Measurements from ENCODE around the gene TMEM143.

The TMEM143 gene

GRCh38 chr19:48353677-48354076, 10.1 kb downstream of the TMEM143 start:
- no peak overlapping the region for H3K27ac Mint-ChIP-seq
- no peaks in the 10 kb centered on the region for H3K9me3 Mint-ChIP-seq
- no peaks in the 10 kb centered on the region for H3K27me3 Mint-ChIP-seq (ENCODE audit: low read depth)
- H3K4me1 Mint-ChIP-seq (ENCODE audit: low read depth), result no peaks in the 10 kb centered on the region
- no peaks in the 10 kb centered on the region for H3K36me3 Mint-ChIP-seq (ENCODE audit: low read depth)
- H3K4me3 Mint-ChIP-seq, result no peak overlapping the region

- Mint-ChIP-seq H3K4me3 (no peak overlapping the region), H3K4me1 (ENCODE audit: low read depth) (no peaks in the 10 kb centered on the region), H3K27me3 (ENCODE audit: low read depth) (no peaks in the 10 kb centered on the region), H3K9me3 (no peaks in the 10 kb centered on the region), H3K36me3 (ENCODE audit: low read depth) (no peaks in the 10 kb centered on the region), H3K27ac (no peak overlapping the region)
Measured at GRCh38 chr19:48351341-48351752, 12.4 kb downstream of the TMEM143 start.

- Mint-ChIP-seq H3K9me3 (no peaks in the 10 kb centered on the region), H3K27me3 (ENCODE audit: low read depth) (no peaks in the 10 kb centered on the region), H3K36me3 (ENCODE audit: low read depth) (no peaks in the 10 kb centered on the region), H3K27ac (no peak overlapping the region), H3K4me3 (no peak overlapping the region), H3K4me1 (ENCODE audit: low read depth) (no peaks in the 10 kb centered on the region)
Measured at GRCh38 chr19:48350856-48351255, 12.9 kb downstream of the TMEM143 start.

GRCh38 chr19:48348737-48349136, 15.0 kb downstream of the TMEM143 start:
- H3K4me1 Mint-ChIP-seq (ENCODE audit: low read depth), result no peaks in the 10 kb centered on the region

DNA sequence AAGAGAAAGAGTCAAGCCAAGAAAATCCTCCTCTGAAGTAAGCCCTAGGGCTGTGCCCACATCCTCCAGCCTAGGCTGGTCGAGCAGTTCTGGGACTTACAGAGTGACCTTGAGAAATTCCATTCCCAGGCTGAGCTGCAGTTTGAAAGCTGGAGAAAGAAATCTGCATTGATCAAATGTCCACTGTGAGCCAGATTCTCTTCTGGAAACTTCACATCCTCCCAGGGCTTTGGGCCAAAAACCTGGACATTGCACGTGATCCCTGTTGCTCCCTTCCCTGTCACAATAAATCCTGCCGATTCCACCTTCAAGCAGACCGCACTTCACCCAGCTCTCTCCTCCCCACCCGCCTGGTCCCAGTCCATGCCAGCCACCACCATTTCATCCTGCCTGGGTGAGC, 15.7 kb downstream of the TMEM143 start:
- Mint-ChIP-seq H3K27me3 (ENCODE audit: low read depth) (no peaks in the 10 kb centered on the region), H3K9me3 (no peaks in the 10 kb centered on the region), H3K4me3 (no peak overlapping the region), H3K4me1 (ENCODE audit: low read depth) (no peaks in the 10 kb centered on the region), H3K27ac (no peak overlapping the region), H3K36me3 (ENCODE audit: low read depth) (no peaks in the 10 kb centered on the region)

More at GRCh38 chr19:48348737-48349136, 15.0 kb downstream of the TMEM143 start:
- H3K4me3 Mint-ChIP-seq, result no peak overlapping the region
- no peaks in the 10 kb centered on the region for H3K36me3 Mint-ChIP-seq (ENCODE audit: low read depth)
- no peak overlapping the region for H3K27ac Mint-ChIP-seq
- no peaks in the 10 kb centered on the region for H3K27me3 Mint-ChIP-seq (ENCODE audit: low read depth)
- no peaks in the 10 kb centered on the region for H3K9me3 Mint-ChIP-seq

GRCh38 chr19:48346191-48346590, 17.5 kb downstream of the TMEM143 start:
- H3K9me3 Mint-ChIP-seq, result no peaks in the 10 kb centered on the region
- peaks cover 3% of the 10 kb centered on the region for H3K36me3 Mint-ChIP-seq (ENCODE audit: low read depth)
- no peaks in the 10 kb centered on the region for H3K4me1 Mint-ChIP-seq (ENCODE audit: low read depth)
- no peaks in the 10 kb centered on the region for H3K27me3 Mint-ChIP-seq (ENCODE audit: low read depth)
- no peak overlapping the region for H3K27ac Mint-ChIP-seq
- H3K4me3 Mint-ChIP-seq, result no peak overlapping the region

- Mint-ChIP-seq H3K4me1 (ENCODE audit: low read depth) (no peaks in the 10 kb centered on the region), H3K36me3 (ENCODE audit: low read depth) (peaks cover 3% of the 10 kb centered on the region), H3K4me3 (no peak overlapping the region), H3K27me3 (ENCODE audit: low read depth) (no peaks in the 10 kb centered on the region), H3K9me3 (no peaks in the 10 kb centered on the region), H3K27ac (no peak overlapping the region)
Measured at GRCh38 chr19:48344892-48345291, 18.8 kb downstream of the TMEM143 start.

- no peaks in the 10 kb centered on the region for H3K27me3 Mint-ChIP-seq (ENCODE audit: low read depth)
- H3K9me3 Mint-ChIP-seq, result no peaks in the 10 kb centered on the region
- H3K4me1 Mint-ChIP-seq (ENCODE audit: low read depth), result no peaks in the 10 kb centered on the region
- H3K36me3 Mint-ChIP-seq (ENCODE audit: low read depth), result peaks cover 3% of the 10 kb centered on the region
- no peak overlapping the region for H3K27ac Mint-ChIP-seq
- H3K4me3 Mint-ChIP-seq, result no peak overlapping the region
Measured at GRCh38 chr19:48342841-48343540, 20.7 kb downstream of the TMEM143 start.

- Mint-ChIP-seq H3K27ac (no peak overlapping the region), H3K4me3 (no peak overlapping the region), H3K4me1 (ENCODE audit: low read depth) (no peaks in the 10 kb centered on the region), H3K36me3 (ENCODE audit: low read depth) (peaks cover 3% of the 10 kb centered on the region), H3K9me3 (no peaks in the 10 kb centered on the region), H3K27me3 (ENCODE audit: low read depth) (no peaks in the 10 kb centered on the region)
Measured at GRCh38 chr19:48342414-48342738, 21.4 kb downstream of the TMEM143 start.

DNA sequence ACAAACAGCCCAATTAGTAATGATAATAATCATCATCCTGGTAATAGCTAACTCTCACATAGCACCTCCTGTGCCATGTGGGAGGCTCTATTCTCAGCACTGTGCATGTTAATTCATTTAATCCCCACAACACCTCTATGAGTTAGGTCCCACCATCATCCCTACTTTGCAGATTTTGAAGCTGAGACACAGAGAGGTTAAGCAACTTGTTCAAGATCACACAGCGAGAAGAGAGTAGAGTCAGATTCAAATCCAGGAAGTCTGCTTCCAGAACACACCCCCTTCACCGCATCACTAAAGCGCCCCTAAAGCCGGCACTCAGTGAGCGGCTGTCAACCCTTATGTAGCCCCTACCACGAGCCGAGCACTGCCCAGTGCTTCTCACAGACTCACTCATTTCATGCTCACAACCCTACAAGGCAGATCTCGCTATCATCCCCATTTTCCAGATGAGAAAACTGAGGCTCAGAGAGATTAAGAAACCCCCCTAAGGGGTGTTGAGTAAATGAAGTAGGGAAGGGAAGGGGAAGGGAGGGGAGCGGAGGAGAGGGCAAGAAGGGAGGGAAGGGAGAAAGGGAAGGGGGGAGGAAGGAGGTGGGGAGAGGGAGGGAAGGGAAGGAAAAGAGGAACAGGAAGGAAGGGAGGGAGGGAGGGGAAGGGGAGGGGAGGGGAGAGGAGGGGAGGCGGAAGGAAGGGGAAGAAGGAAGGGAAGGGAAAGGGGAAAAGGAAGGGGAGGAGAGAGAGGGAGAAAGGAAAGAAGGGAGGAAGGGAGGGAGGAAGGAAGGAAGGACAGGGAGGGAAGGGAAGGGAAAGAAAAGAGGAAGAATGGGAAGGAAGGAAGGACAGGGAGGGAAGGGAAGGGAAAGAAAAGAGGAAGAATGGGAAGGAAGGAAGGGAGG, 22.0 kb downstream of the TMEM143 start:
- peaks cover 3% of the 10 kb centered on the region for H3K36me3 Mint-ChIP-seq (ENCODE audit: low read depth)
- no peaks in the 10 kb centered on the region for H3K9me3 Mint-ChIP-seq
- no peak overlapping the region for H3K4me3 Mint-ChIP-seq
- H3K27me3 Mint-ChIP-seq (ENCODE audit: low read depth), result no peaks in the 10 kb centered on the region
- no peaks in the 10 kb centered on the region for H3K4me1 Mint-ChIP-seq (ENCODE audit: low read depth)
- H3K27ac Mint-ChIP-seq, result no peak overlapping the region

GRCh38 chr19:48340995-48341394, 22.7 kb downstream of the TMEM143 start:
- Mint-ChIP-seq H3K9me3 (no peaks in the 10 kb centered on the region), H3K4me1 (ENCODE audit: low read depth) (no peaks in the 10 kb centered on the region), H3K4me3 (no peak overlapping the region), H3K27me3 (ENCODE audit: low read depth) (no peaks in the 10 kb centered on the region), H3K36me3 (ENCODE audit: low read depth) (peaks cover 3% of the 10 kb centered on the region), H3K27ac (no peak overlapping the region)

DNA sequence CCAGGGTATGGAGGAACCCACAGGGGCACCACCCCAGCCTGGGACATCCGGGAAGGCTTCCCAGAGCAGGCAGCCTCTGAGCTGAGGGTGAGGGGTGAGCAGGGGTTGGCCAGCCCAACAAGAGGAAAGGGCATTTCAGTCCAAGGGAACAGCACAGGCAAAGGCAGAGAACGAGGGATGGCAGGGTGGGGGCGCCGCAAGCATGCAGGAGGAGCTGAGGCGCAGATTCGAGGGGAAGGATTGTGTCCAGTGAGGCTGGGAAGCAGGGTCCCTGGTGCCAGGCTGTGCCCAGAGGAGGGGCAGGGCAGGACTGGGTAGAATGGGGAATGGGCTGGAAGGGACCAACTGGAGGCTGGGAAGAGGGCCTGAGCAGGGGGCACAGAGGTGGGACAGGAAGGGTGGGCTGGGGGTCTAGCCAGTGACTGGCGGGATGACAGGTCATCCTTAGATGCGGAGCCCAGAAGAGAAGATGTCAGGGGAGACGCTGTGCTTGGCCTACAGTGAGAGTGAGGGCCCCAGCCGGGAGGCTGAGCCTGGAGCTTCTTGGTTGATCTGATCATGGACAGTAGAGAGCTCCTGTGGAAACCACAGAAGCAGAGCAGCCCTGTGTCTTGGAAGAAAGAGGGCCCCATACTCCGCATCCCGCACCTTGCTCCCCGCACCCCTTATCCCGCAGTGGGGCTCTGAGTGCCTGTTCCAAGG, 24.8 kb downstream of the TMEM143 start:
- no peaks in the 10 kb centered on the region for H3K27me3 Mint-ChIP-seq (ENCODE audit: low read depth)
- H3K36me3 Mint-ChIP-seq (ENCODE audit: low read depth), result peaks cover 3% of the 10 kb centered on the region
- H3K4me1 Mint-ChIP-seq (ENCODE audit: low read depth), result peaks cover 8% of the 10 kb centered on the region
- H3K27ac Mint-ChIP-seq, result no peak overlapping the region
- H3K9me3 Mint-ChIP-seq, result no peaks in the 10 kb centered on the region
- H3K4me3 Mint-ChIP-seq, result no peak overlapping the region

- Mint-ChIP-seq H3K4me3 (no peak overlapping the region), H3K4me1 (ENCODE audit: low read depth) (peaks cover 11% of the 10 kb centered on the region), H3K9me3 (no peaks in the 10 kb centered on the region), H3K27me3 (ENCODE audit: low read depth) (no peaks in the 10 kb centered on the region), H3K36me3 (ENCODE audit: low read depth) (peaks cover 3% of the 10 kb centered on the region), H3K27ac (no peak overlapping the region)
Measured at GRCh38 chr19:48338253-48338755, 25.4 kb downstream of the TMEM143 start.

DNA sequence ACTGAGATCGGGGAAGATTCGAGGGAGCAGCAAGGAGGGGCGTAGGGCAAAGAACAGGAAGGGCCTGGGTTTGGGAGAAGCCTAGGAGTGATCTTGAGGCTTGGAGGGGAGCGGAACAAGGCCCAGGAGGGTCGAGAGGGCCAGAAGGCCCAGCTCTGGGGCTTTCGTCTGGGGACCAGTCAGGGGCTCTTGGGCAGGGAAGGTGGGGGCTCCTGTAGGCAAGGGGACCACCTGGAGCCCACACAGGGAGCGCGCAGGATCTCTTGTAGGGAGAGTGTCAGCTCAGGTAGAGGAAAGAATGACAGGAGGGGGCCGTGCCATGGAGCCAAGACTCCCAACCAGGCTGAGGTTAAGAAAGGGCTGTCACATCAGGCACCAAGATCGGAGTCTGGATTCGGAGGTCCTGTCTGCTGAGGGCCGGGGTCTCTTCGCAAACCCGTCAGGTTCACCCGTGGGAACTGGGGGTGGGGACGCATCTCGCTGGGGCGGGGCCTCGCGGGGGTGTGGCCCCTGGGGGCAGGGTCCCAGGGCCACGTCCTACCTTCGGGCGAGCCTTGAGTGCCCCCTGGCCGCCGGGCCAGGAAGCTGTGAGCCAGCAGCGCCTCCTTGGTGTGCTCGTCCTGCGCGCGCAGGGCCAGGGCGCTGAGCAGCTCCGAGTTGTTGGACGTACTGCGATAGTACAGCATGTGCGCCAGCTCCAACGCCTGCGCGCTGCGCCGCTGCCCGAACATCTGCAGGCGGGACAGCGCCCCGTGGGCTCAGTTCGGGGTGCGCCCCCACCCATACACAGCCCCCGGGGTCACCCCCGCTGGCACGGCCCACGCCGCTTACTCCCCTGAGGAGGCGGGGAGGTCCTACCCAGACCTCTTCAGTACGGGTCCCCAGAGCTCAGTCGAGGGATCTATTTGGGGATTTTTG, 30.0 kb downstream of the TMEM143 start:
- H3K4me1 Mint-ChIP-seq (ENCODE audit: low read depth), result peaks cover 44% of the 10 kb centered on the region
- no peaks in the 10 kb centered on the region for H3K27me3 Mint-ChIP-seq (ENCODE audit: low read depth)
- peak overlapping the region; percentile 94 for H3K4me3 Mint-ChIP-seq

More for the DNA sequence above, 30.0 kb downstream of the TMEM143 start:
- H3K9me3 Mint-ChIP-seq, result no peaks in the 10 kb centered on the region
- H3K36me3 Mint-ChIP-seq (ENCODE audit: low read depth), result peaks cover 31% of the 10 kb centered on the region
- H3K27ac Mint-ChIP-seq, result peak overlapping the region; percentile 94

Measured in T-helper 1 cell treated with Interleukin-12 subunit alpha and Interleukin-12 subunit beta and Interleukin-4 antibody, amounts not matched to agents 30 μg/mL and 1 μg/mL, for 36 hours (primary cell).